SK-N-SH treated with all-trans-retinoic acid at 6 μM for 48 hours (cell line): ENCODE data around the gene GABARAPL1.

Source experiments
- ATAC-seq: fragments of 200-7000 bp; cut with Tn5 transposase; 3 replicates; pipeline ENCODE4 v1.9.1; 2020; ENCODE audit warnings: mild to moderate bottlenecking, moderate library complexity
- ARNTL ChIP-seq: fragments of 450-650 bp; formaldehyde crosslinking; IDR thresholded peaks from 2 replicates; pipeline ENCODE4 v1.5.0; 2020; ENCODE audit warnings: low read depth, mild to moderate bottlenecking, moderate library complexity, borderline replicate concordance
- BACH2 ChIP-seq: fragments of 250-450 bp; sonication (Bioruptor Pico); IDR thresholded peaks from 2 replicates; pipeline ENCODE4 v1.9.0; 2021; ENCODE audit warnings: mild to moderate bottlenecking, borderline replicate concordance
- CREB5 ChIP-seq: fragments of 250-450 bp; sonication (Bioruptor Pico); IDR thresholded peaks from 2 replicates; pipeline ENCODE4 v1.5.1; 2020; ENCODE audit warnings: low read depth, mild to moderate bottlenecking, moderate library complexity
- CSRNP3 ChIP-seq: fragments of 250-450 bp; sonication (Bioruptor Pico); IDR thresholded peaks from 2 replicates; pipeline ENCODE4 v1.5.1; 2021; ENCODE audit warnings: mild to moderate bottlenecking, moderate library complexity
- ESRRG ChIP-seq: fragments of 250-450 bp; sonication (Bioruptor Pico); IDR thresholded peaks from 2 replicates; pipeline ENCODE4 v1.6.1; 2021; ENCODE audit warnings: mild to moderate bottlenecking
- GLIS3 ChIP-seq: fragments of 250-450 bp; sonication (Bioruptor Pico); IDR thresholded peaks from 2 replicates; pipeline ENCODE4 v1.5.0; 2020; ENCODE audit warnings: mild to moderate bottlenecking, moderate library complexity
- ISL1 ChIP-seq: fragments of 250-450 bp; sonication (Bioruptor Pico); IDR thresholded peaks from 2 replicates; pipeline ENCODE4 v2.1.2; 2022; ENCODE audit warnings: mild to moderate bottlenecking, moderate library complexity
- OSR1 ChIP-seq: fragments of 250-450 bp; sonication (Bioruptor Pico); IDR thresholded peaks from 2 replicates; pipeline ENCODE4 v1.8.0; 2022; ENCODE audit warnings: moderate library complexity, mild to moderate bottlenecking, inconsistent platforms
- PATZ1 ChIP-seq: fragments of 250-450 bp; sonication (Bioruptor Pico); IDR thresholded peaks from 2 replicates; pipeline ENCODE4 v1.8.0; 2020; ENCODE audit warnings: mild to moderate bottlenecking, moderate library complexity, borderline replicate concordance
- POU6F1 ChIP-seq: fragments of 250-450 bp; sonication (Bioruptor Pico); IDR thresholded peaks from 2 replicates; pipeline ENCODE4 v1.8.0; 2021; ENCODE audit warnings: low read depth, mild to moderate bottlenecking, moderate library complexity, borderline replicate concordance
- PPARA ChIP-seq: fragments of 250-450 bp; sonication (Bioruptor Pico); IDR thresholded peaks from 2 replicates; pipeline ENCODE4 v1.5.0; 2020; ENCODE audit warnings: mild to moderate bottlenecking, borderline replicate concordance
- RARB ChIP-seq: fragments of 250-450 bp; sonication (Bioruptor Pico); IDR thresholded peaks from 2 replicates; pipeline ENCODE4 v1.8.0; 2021; ENCODE audit warnings: mild to moderate bottlenecking, moderate library complexity
- SNAI2 ChIP-seq: fragments of 250-450 bp; sonication (Bioruptor Pico); IDR thresholded peaks from 2 replicates; pipeline ENCODE4 v1.5.0; 2020; ENCODE audit warnings: mild to moderate bottlenecking, moderate library complexity
- TCF4 ChIP-seq: fragments of 250-450 bp; sonication (Bioruptor Pico); IDR thresholded peaks from 2 replicates; pipeline ENCODE4 v1.8.0; 2021; ENCODE audit warnings: mild to moderate bottlenecking, moderate library complexity, borderline replicate concordance
- TOX ChIP-seq: fragments of 250-450 bp; sonication (Bioruptor Pico); IDR thresholded peaks from 2 replicates; pipeline ENCODE4 v1.8.0; 2021; ENCODE audit warnings: mild to moderate bottlenecking, moderate library complexity, borderline replicate concordance
- TSHZ2 ChIP-seq: fragments of 250-450 bp; sonication (Bioruptor Pico); IDR thresholded peaks from 2 replicates; pipeline ENCODE4 v1.5.0; 2020; ENCODE audit warnings: mild to moderate bottlenecking, moderate library complexity
- ZC3H10 ChIP-seq: fragments of 250-450 bp; sonication (Bioruptor Pico); IDR thresholded peaks from 2 replicates; pipeline ENCODE4 v1.5.1; 2021; ENCODE audit warnings: mild to moderate bottlenecking, moderate library complexity
- ZFP3 ChIP-seq: fragments of 250-450 bp; sonication (Bioruptor Pico); IDR thresholded peaks from 2 replicates; pipeline ENCODE4 v1.5.0; 2020; ENCODE audit warnings: mild to moderate bottlenecking, moderate library complexity
- ZFP30 ChIP-seq: fragments of 450-650 bp; formaldehyde crosslinking; IDR thresholded peaks from 2 replicates; pipeline ENCODE4 v1.5.0; 2022; ENCODE audit warnings: mild to moderate bottlenecking, moderate library complexity
- ZNF565 ChIP-seq: fragments of 450-650 bp; formaldehyde crosslinking; conservative IDR thresholded peaks from 2 replicates; pipeline ENCODE4 v1.5.0; 2020; ENCODE audit warnings: low read depth, mild to moderate bottlenecking, moderate library complexity
- ZNF70 ChIP-seq: fragments of 450-650 bp; formaldehyde crosslinking; IDR thresholded peaks from 2 replicates; pipeline ENCODE4 v1.5.0; 2020; ENCODE audit warnings: mild to moderate bottlenecking, moderate library complexity
- ZNF8 ChIP-seq: fragments of 450-650 bp; formaldehyde crosslinking; IDR thresholded peaks from 2 replicates; pipeline ENCODE4 v1.5.0; 2020; ENCODE audit warnings: mild to moderate bottlenecking, moderate library complexity

GABARAPL1 gene

GRCh38 chr12:10251669-10252068, 39.0 kb downstream of the GABARAPL1 start:
- no peak for ATAC-seq
- TF ChIP-seq PATZ1 (CRISPR knock-in tag) (no peak), OSR1 (CRISPR knock-in tag) (no peak), SNAI2 (CRISPR knock-in tag) (no peak), RARB (no peak), ZNF565 (CRISPR knock-in tag) (no peak), ZNF8 (CRISPR knock-in tag) (no peak), ZFP3 (no peak), BACH2 (CRISPR knock-in tag) (no peak), ISL1 (no peak), PPARA (CRISPR knock-in tag) (no peak), ZC3H10 (no peak), CSRNP3 (CRISPR knock-in tag) (no peak), GLIS3 (CRISPR knock-in tag) (no peak), ARNTL (CRISPR knock-in tag) (no peak), TSHZ2 (CRISPR knock-in tag) (no peak)

GRCh38 chr12:10252201-10252600, 39.5 kb downstream of the GABARAPL1 start:
- ATAC-seq = no peak
- TF ChIP-seq POU6F1 (CRISPR knock-in tag) (no peak), CSRNP3 (CRISPR knock-in tag) (no peak), ZNF70 (CRISPR knock-in tag) (no peak), CREB5 (no peak), OSR1 (CRISPR knock-in tag) (no peak), RARB (no peak), ZNF8 (CRISPR knock-in tag) (no peak), TCF4 (CRISPR knock-in tag) (no peak), PPARA (CRISPR knock-in tag) (no peak), ZFP30 (CRISPR knock-in tag) (no peak), TOX (CRISPR knock-in tag) (no peak), GLIS3 (CRISPR knock-in tag) (no peak), BACH2 (CRISPR knock-in tag) (no peak), ESRRG (CRISPR knock-in tag) (no peak), ZNF565 (CRISPR knock-in tag) (no peak), PATZ1 (CRISPR knock-in tag) (no peak), ISL1 (no peak), TSHZ2 (CRISPR knock-in tag) (no peak), ZC3H10 (no peak), ARNTL (CRISPR knock-in tag) (no peak)
